Stimulated activated CD8-positive, alpha-beta memory T cell treated with anti-CD3 and anti-CD28 coated beads, Interleukin-4, amount 100 ng/mL, for 48 hours (primary cell): Measurements from ENCODE around the gene LRCOL1.

Source experiments
- DNase-seq: peaks from one replicate; pipeline ENCODE4 v3.0.0-alpha.2; 2020

The LRCOL1 gene

GRCh38 chr12:132581348-132582057 is 28.9 kb downstream of the LRCOL1 start:
- no peak for DNase-seq

- no peak for DNase-seq
These were observed 29.6 kb downstream of the LRCOL1 start for GRCh38 chr12:132580701-132581292.

GRCh38 chr12:132579744-132580143 is 30.6 kb downstream of the LRCOL1 start:
- no peak for DNase-seq

- DNase-seq: no peak
These were observed 31.6 kb downstream of the LRCOL1 start for GRCh38 chr12:132578826-132579225.

GRCh38 chr12:132578118-132578517 is 32.3 kb downstream of the LRCOL1 start:
- no peak for DNase-seq

GRCh38 chr12:132577191-132577920 is 33.0 kb downstream of the LRCOL1 start:
- DNase-seq: no peak

GRCh38 chr12:132576701-132577100 is 33.7 kb downstream of the LRCOL1 start:
- no peak for DNase-seq

- no peak for DNase-seq
These were observed 34.7 kb downstream of the LRCOL1 start for GRCh38 chr12:132575661-132576060.

- DNase-seq: no peak
These were observed 35.9 kb downstream of the LRCOL1 start for GRCh38 chr12:132574271-132574996.

- no peak for DNase-seq
These were observed 37.3 kb downstream of the LRCOL1 start for GRCh38 chr12:132572801-132573760.

GRCh38 chr12:132572106-132572505 is 38.3 kb downstream of the LRCOL1 start:
- DNase-seq: no peak

- DNase-seq: no peak
These were observed 38.8 kb downstream of the LRCOL1 start for GRCh38 chr12:132571598-132571997.

- no peak for DNase-seq
These were observed 39.3 kb downstream of the LRCOL1 start for GRCh38 chr12:132571051-132571450.

- no peak for DNase-seq
These were observed 39.7 kb downstream of the LRCOL1 start for GRCh38 chr12:132570635-132571034.

GRCh38 chr12:132569856-132570480 is 40.4 kb downstream of the LRCOL1 start:
- DNase-seq: no peak

- DNase-seq: no peak
These were observed 41.4 kb downstream of the LRCOL1 start for GRCh38 chr12:132568826-132569480.

GRCh38 chr12:132568301-132568700 is 42.1 kb downstream of the LRCOL1 start:
- no peak for DNase-seq

GRCh38 chr12:132566516-132567131 is 43.8 kb downstream of the LRCOL1 start:
- no peak for DNase-seq

- DNase-seq: no peak
These were observed 45.0 kb downstream of the LRCOL1 start for GRCh38 chr12:132565365-132565764.

GRCh38 chr12:132563911-132564310 is 46.5 kb downstream of the LRCOL1 start:
- DNase-seq: no peak
